GM20431 (cell line): ENCODE measurements around the gene GPATCH2.
"Not testable (repeated sequence)": the region's sequence is repeated elsewhere in the genome, so short reads cannot be mapped to it uniquely, and the experiment has no call there.

Source experiments
- in situ Hi-C: fragments of 300-500 bp; cut with MseI, MboI; formaldehyde crosslinking; loops from one replicate; pipeline ENCODE4 v1.15.0; 2020; ENCODE audit warnings: low sequenced_read_pairs; ENCODE audit not compliant: unreplicated experiment

Gene GPATCH2

DNA sequence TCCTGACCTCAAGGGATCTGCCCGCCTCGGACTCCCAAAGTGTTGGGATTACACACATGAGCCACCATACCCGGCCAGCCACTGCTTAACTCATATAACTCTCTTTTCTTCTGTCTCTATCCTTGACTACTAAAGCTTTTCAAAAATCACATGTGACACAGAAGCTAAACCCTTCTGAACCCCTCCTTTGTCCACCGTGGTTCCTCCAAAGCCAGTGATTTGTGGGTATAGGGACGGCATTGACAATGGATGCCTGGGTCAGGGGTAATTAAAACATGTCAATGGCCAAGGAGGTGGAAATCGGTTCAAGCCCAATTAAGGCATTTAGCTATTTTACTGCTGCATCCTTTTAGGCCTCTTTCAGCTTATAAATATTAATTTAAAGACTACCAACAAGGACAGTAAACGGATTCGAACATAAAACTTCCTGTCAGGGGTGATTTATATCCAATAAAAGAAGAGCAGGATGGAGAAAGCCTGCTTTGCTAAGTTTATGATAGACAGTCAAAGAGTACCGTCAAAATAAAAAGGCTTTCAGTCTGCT lies 242.3 kb downstream of the GPATCH2 start:
- in situ Hi-C loops, result no loop called here

DNA sequence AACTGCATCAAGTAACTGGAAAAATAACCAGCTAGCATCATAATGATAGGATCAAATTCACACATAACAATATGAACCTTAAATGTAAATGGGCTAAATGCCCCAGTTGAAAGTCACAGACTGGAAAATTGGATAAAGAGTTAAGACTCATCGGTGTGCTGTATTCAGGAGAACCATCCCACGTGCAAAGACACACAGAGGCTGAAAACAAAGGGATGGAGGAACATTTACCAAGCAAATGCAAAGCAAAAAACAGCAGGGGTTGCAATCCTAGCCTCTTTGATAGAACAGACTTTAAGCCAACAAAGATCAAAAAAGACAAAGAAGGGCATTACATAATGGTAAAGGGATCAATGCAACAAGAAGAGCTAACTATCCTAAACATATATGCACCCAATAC lies 249.1 kb downstream of the GPATCH2 start:
- in situ Hi-C loops, result not testable (repeated sequence)

DNA sequence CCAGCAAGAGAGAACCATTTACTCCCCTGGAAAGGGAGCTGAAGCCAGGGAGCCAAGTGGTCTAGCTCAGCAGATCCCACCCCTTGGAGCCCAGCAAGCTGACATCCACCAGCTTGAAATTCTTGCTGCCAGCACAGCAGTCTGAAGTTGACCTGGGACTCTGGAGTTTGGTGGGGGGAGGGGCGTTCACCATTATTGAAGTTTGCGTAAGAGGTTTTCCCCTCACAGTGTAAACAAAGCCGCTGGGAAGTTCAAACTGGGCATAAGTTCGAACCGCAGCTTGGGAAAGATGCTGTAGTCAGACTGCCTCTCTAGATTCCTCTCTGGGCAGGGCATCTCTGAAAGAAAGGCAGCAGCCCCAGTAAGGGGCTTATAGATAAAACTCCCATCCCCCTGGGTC lies 251.1 kb downstream of the GPATCH2 start:
- in situ Hi-C loops, result not testable (repeated sequence)

DNA sequence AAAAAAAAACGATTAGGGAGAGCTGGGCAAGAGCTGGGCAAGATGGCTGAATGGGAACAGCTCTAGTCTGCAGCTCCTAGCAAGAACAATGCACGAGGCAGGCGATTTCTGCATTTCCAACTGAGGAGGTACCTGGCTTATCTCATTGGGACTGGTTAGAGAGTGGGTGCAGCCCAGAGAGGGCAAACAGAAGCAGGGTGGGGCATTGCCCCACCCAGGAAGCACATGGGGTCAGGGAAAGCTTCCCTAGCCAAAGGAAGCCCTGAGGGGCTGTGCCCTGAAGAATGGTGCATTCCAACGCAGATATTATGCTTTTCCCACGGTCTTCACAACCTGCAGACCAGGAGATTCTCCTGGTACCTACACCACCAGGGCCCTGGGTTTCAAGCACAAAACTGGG lies 251.6 kb downstream of the GPATCH2 start:
- in situ Hi-C loops, result no loop called here
